A549 (cell line): ENCODE data around the gene KLHL13.

Experiments used
- CTCF ChIP-seq: fragments of >200 bp; sonication (Bioruptor Twin); formaldehyde crosslinking; IDR thresholded peaks from 3 replicates; pipeline ENCODE4 v1.5.1; 2016
- E2F6 ChIP-seq: IDR thresholded peaks from 2 replicates; pipeline ENCODE4 v1.6.1; 2012; ENCODE audit warnings: low read depth, borderline replicate concordance
- ZC3H11A ChIP-seq: fragments of 450-650 bp; IDR thresholded peaks from 2 replicates; pipeline ENCODE4 v1.6.1; 2014; ENCODE audit warnings: antibody characterized with exemption, mild to moderate bottlenecking

DNA sequence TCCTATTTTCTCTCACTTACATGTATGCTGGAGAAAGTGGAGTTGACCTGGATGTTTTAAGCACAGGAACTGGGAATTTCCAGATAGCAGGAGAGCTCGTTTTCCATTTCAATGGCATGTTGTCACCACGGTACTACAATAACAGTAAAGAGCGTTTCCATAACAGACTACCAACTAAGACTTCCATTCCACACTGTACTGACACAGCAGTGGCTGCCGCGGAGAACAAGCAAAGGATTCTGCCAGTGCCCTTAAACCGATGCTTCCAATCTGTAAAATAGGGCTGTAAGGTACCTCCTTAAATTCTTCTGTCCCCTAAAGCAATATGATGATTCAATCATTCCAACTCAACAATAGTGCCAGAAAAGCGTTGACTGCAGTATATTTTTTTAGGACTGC is 143.9 kb downstream of the KLHL13 start:
- TF ChIP-seq ZC3H11A (no peak), CTCF (no peak), E2F6 (no peak)
